BJ (cell line): Measurements from ENCODE around the gene GCNT2. TPM values are rescaled to one million over a fixed set of nuclear protein-coding genes. Genes with fewer than 3 reads are reported as not detected.
"Not testable (repeated sequence)": the region's sequence is repeated elsewhere in the genome, so short reads cannot be mapped to it uniquely, and the experiment has no call there.

Experiments
- CTCF ChIA-PET: fragments of 350-600 bp; formaldehyde crosslinking; extraction: SDS; loops from one replicate; lab custom pipeline; 2021; ENCODE audit warnings: antibody characterized with exemption, inconsistent platforms; lab: Yijun Ruan, JAX
- POLR2A ChIA-PET: fragments of 300-600 bp; sonication (Branson Sonifier 250); formaldehyde crosslinking; extraction: SDS; loops from one replicate; lab custom pipeline; 2021; ENCODE audit warnings: antibody characterized with exemption; lab: Charles Lee
- DNase-seq: peaks from one replicate; pipeline ENCODE4 v3.0.0-alpha.2; 2011; ENCODE audit warnings: low read depth
- H3K27me3 ChIP-seq: 2 replicates; pipeline ENCODE4 v1.6.0; 2011; ENCODE audit warnings: low read length; ENCODE audit not compliant: control insufficient read depth, insufficient read depth
- H3K36me3 ChIP-seq: 2 replicates; pipeline ENCODE4 v1.5.1; 2011; ENCODE audit warnings: low read length; ENCODE audit not compliant: control insufficient read depth, insufficient read depth
- H3K4me3 ChIP-seq: 2 replicates; pipeline ENCODE4 v1.5.1; 2011; ENCODE audit warnings: low read depth, mild to moderate bottlenecking, control low read depth, low read length
- CTCF ChIP-seq: IDR thresholded peaks from 2 replicates; pipeline ENCODE4 v1.5.1; 2011; ENCODE audit warnings: low read depth, mild to moderate bottlenecking, control low read depth, inconsistent platforms, low read length, moderate library complexity; ENCODE audit not compliant: insufficient read depth
- polyA plus RNA-seq: library from polyadenylated mRNA; depleted of rRNA; stranded (reverse); fragments of >200 nt; gene quantifications from 2 replicates; pipeline ENCODE4 v1.2.3, GENCODE V29; 2011

GCNT2 gene
- polyA plus RNA-seq, 1 experiment = 0.04 TPM

GRCh38 chr6:10567256-10568026 lies 46.3 kb downstream of the GCNT2 start:
- Histone ChIP-seq H3K36me3 (no peaks in the 10 kb centered on the region), H3K27me3 (no peaks in the 10 kb centered on the region), H3K4me3 (no peak overlapping the region)
- ChIA-PET CTCF (no interaction called here), POLR2A (no interaction called here)
- DNase-seq = no peak
- no peak for TF ChIP-seq CTCF

GRCh38 chr6:10569392-10570127 lies 48.4 kb downstream of the GCNT2 start:
- ChIA-PET CTCF (interaction anchor here (0.7 to 0.9 kb wide), 2 partner anchors 91 to 1842 kb away, joined by 3 to 5 read pairs; no protein-coding TSS in a partner anchor), POLR2A (no interaction called here)
- Histone ChIP-seq H3K4me3 (no peak overlapping the region), H3K27me3 (no peaks in the 10 kb centered on the region), H3K36me3 (no peaks in the 10 kb centered on the region)
- no peak for TF ChIP-seq CTCF
- no peak for DNase-seq

GRCh38 chr6:10575519-10575918 lies 54.4 kb downstream of the GCNT2 start:
- H3K36me3 ChIP-seq, CTCF ChIA-PET, POLR2A ChIA-PET, DNase-seq, H3K27me3 ChIP-seq, H3K4me3 ChIP-seq: not testable (repeated sequence)

- CTCF ChIA-PET = no interaction called here
- Histone ChIP-seq H3K27me3 (no peaks in the 10 kb centered on the region), H3K36me3 (no peaks in the 10 kb centered on the region), H3K4me3 (no peak overlapping the region)
- DNase-seq = no peak
- no peak for TF ChIP-seq CTCF
- POLR2A ChIA-PET = no interaction called here
These were observed 55.1 kb downstream of the GCNT2 start for GRCh38 chr6:10576226-10576625.

GRCh38 chr6:10577112-10577511 lies 56.0 kb downstream of the GCNT2 start:
- ChIA-PET CTCF (no interaction called here), POLR2A (no interaction called here)
- Histone ChIP-seq H3K27me3 (no peaks in the 10 kb centered on the region), H3K36me3 (no peaks in the 10 kb centered on the region), H3K4me3 (no peak overlapping the region)
- TF ChIP-seq CTCF = no peak
- no peak for DNase-seq
